Peyer's patch (tissue), 4 donors: ENCODE measurements around the gene LAMP5.

Experiments
- CTCF ChIP-seq, 6 experiments: fragments of 450-650 bp in 4 of 6; fragments of 200-600 bp in 2 of 6; sonication (generic) in 1 of 6; IDR thresholded peaks; one replicate each; pipeline ENCODE4 v1.5.1; 2017 to 2019; ENCODE audit warnings: antibody characterized with exemption in 6 of 6, mild to moderate bottlenecking in 3 of 6, moderate library complexity in 1 of 6
- POLR2A ChIP-seq, 2 donors: fragments of 450-650 bp; IDR thresholded peaks; one replicate each; pipeline ENCODE4 v1.5.1; 2017; ENCODE audit warnings: antibody characterized with exemption in 2 of 2, mild to moderate bottlenecking in 2 of 2, moderate library complexity in 2 of 2

GRCh38 chr20:9476174-9476573, 38.2 kb upstream of the LAMP5 start:
- TF ChIP-seq POLR2A (IDR thresholded peaks at IDR 0.05) (no peak), CTCF (IDR thresholded peaks at IDR 0.05) (no peak)
